Kidney tubule cell (primary cell): Measurements from ENCODE around the gene C2orf15.
"Not testable (repeated sequence)": the region's sequence is repeated elsewhere in the genome, so short reads cannot be mapped to it uniquely, and the experiment has no call there.

ENCODE experiments used
- DNase-seq: peaks from one replicate; pipeline ENCODE4 v3.0.0-alpha.2; 2018; ENCODE audit warnings: low spot score

The C2orf15 gene

GRCh38 chr2:99166218-99166617 is 24.7 kb downstream of the C2orf15 start:
- no peak for DNase-seq

GRCh38 chr2:99169534-99169933 is 28.0 kb downstream of the C2orf15 start:
- DNase-seq = no peak

DNA sequence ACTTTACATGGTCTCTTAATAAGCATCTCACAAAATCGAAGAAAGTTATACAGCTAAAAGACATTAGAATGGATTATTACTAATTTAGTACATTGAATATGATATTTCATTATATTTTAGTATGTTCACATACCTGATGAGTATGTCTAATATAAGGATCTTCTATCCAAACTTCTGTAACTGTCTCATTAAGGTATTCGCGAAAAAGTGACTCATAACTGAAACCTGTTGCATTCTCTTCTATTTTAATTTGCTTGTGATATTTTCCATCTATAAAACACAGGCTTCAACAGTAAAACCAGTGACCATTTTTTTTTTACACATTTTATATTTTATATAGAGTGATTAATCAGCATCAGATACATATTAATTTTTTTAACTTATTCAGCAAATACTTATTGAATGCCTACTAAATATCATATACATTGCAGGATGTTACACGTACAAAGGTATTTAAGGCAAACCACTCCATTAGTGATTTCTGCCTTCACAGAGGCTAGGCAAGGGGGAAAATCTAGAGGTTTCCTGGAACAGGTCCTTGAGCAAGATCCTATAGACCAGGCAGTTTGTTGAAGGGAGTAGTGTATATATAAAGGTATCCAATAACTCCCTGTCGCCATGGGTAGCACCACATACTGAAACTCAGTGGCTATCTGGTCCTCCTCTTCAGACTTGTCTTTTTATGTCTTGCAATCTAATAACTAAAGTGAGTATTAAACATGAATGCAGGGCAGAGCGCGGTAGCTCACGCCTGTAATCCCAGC is 30.1 kb downstream of the C2orf15 start:
- DNase-seq = no peak

- peak; percentile 96 for DNase-seq
Measured at GRCh38 chr2:99180755-99181623, 39.5 kb downstream of the C2orf15 start, which contains the start of the genes MITD1 and MRPL30. Gene MITD1 (minus strand): TSS chr2:99181058. CDS start chr2:99180981, 77 bp downstream. Gene MRPL30 (plus strand): TSS chr2:99181184. CDS start chr2:99186204, 5,020 bp downstream.

GRCh38 chr2:99181624-99182000 is 40.1 kb downstream of the C2orf15 start:
- peak; percentile 26 for DNase-seq

GRCh38 chr2:99183025-99183424 is 41.5 kb downstream of the C2orf15 start:
- DNase-seq = no peak

DNA sequence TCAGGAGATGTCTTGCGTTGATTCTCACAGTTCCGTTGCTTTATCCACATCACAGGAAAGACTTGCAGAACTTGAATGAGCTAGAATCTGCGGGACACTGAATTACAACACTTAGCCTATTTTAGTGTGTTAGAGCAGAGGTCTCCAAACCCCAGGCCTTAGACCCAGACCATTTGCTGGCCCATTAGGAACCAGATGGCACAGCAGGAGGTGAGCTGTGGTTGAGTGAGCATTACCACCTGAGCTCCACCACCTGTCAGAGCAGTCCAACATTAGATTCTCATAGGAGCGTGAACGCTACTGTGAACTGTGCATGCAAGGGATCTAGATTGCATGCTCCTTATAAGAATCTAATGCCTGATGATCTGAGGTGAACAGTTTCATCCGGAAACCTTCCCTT is 43.3 kb downstream of the C2orf15 start:
- no peak for DNase-seq

GRCh38 chr2:99187011-99187410 is 45.5 kb downstream of the C2orf15 start:
- peak; percentile 10 for DNase-seq

DNA sequence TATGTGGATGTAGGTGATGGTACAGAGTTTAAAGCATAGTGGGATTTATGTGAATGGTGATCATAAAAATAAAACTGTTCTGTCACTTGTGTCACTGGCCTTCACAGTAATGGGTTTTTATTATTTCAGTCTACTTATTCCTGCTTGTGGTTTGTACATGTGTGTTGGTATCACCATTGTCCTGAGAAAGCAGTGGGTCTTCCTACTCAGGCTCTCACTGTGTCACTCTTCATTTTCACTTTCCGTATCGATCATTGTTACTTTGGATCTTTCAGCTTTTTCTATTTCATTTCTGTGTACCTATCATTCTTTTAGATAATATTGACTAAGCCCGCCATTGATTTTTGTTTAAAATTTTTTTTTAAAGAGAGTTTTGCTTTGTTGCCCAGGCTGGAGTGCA is 46.9 kb downstream of the C2orf15 start:
- no peak for DNase-seq

GRCh38 chr2:99190548-99190947 is 49.0 kb downstream of the C2orf15 start:
- DNase-seq = no peak

GRCh38 chr2:99192364-99192763 is 50.9 kb downstream of the C2orf15 start:
- DNase-seq = not testable (repeated sequence)

DNA sequence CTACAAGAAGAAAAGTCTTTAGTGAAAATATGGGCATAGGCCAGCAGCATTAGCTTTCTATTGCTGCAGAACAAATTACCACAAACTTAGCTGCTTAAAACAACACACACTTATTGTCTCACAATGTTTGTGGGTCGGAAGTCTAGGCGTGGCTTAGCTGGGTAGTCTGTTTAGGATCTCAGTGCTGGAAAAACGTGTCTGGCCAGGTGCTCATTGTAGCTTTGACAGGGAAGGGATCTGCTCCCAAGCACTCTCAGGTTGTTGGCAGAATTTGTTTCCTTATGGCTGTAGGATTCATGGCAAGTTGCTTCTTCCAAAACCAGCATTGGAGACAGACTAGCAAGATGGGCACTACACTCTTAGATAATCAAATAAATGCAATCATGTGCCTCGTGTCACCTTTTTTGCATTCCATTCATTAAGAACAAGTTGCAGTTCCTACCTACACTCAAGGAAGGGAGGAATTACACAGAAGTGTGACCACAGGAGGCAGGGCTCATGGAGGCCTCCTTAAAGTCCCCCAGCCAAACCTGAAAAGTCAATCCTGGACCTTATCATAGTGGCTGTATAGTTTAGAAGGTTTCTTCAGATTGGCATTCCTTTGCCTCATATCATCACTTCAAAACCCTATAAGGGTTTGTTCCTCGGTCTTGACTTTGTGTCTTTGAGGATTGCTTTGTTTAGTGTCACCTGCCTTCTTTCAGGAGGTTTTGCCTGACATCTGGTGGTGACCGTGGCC is 56.8 kb downstream of the C2orf15 start:
- DNase-seq = no peak

GRCh38 chr2:99200076-99200800 is 58.7 kb downstream of the C2orf15 start:
- no peak for DNase-seq
